Measurements from ENCODE around the gene HOOK1.
A peak's percentile ranks its signal among the peaks of the same experiment; 100 is the strongest.

The HOOK1 gene

GRCh38 chr1:59803458-59804038 lies 11.2 kb upstream of the HOOK1 start:
- no peak for TF ChIP-seq TCF12 (IDR thresholded peaks at IDR 0.05; ENCODE audit: low read depth)
- no peak for TF ChIP-seq EGR1 (IDR thresholded peaks at IDR 0.05)
- TF ChIP-seq EP300 (IDR thresholded peaks at IDR 0.05; ENCODE audit: borderline replicate concordance), result no peak
- no peak for TF ChIP-seq CREB1 (IDR thresholded peaks at IDR 0.05; ENCODE audit: low read depth)
- TF ChIP-seq, protein P1, sequence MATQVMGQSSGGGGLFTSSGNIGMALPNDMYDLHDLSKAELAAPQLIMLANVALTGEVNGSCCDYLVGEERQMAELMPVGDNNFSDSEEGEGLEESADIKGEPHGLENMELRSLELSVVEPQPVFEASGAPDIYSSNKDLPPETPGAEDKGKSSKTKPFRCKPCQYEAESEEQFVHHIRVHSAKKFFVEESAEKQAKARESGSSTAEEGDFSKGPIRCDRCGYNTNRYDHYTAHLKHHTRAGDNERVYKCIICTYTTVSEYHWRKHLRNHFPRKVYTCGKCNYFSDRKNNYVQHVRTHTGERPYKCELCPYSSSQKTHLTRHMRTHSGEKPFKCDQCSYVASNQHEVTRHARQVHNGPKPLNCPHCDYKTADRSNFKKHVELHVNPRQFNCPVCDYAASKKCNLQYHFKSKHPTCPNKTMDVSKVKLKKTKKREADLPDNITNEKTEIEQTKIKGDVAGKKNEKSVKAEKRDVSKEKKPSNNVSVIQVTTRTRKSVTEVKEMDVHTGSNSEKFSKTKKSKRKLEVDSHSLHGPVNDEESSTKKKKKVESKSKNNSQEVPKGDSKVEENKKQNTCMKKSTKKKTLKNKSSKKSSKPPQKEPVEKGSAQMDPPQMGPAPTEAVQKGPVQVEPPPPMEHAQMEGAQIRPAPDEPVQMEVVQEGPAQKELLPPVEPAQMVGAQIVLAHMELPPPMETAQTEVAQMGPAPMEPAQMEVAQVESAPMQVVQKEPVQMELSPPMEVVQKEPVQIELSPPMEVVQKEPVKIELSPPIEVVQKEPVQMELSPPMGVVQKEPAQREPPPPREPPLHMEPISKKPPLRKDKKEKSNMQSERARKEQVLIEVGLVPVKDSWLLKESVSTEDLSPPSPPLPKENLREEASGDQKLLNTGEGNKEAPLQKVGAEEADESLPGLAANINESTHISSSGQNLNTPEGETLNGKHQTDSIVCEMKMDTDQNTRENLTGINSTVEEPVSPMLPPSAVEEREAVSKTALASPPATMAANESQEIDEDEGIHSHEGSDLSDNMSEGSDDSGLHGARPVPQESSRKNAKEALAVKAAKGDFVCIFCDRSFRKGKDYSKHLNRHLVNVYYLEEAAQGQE (IDR thresholded peaks at IDR 0.05; ENCODE audit: low read depth), result no peak
- no peak for TF ChIP-seq TEAD4 (IDR thresholded peaks at IDR 0.05)
- no peak for TF ChIP-seq TAF1 (IDR thresholded peaks at IDR 0.05; ENCODE audit: low read depth)
- TF ChIP-seq CEBPB (IDR thresholded peaks at IDR 0.05), result no peak
- TF ChIP-seq USF1 (IDR thresholded peaks at IDR 0.05), result no peak
- TF ChIP-seq FOXM1 (IDR thresholded peaks at IDR 0.05; ENCODE audit: borderline replicate concordance, low read depth), result no peak
- TF ChIP-seq RAD21 (IDR thresholded peaks at IDR 0.05; ENCODE audit: low read depth), result no peak
- no peak for TF ChIP-seq YY1 (IDR thresholded peaks at IDR 0.05; ENCODE audit: low read depth)
- no peak for TF ChIP-seq NFIC (IDR thresholded peaks at IDR 0.05)
- no peak for TF ChIP-seq ZBTB7A (IDR thresholded peaks at IDR 0.05; ENCODE audit: low read depth)
- TF ChIP-seq, protein P2, sequence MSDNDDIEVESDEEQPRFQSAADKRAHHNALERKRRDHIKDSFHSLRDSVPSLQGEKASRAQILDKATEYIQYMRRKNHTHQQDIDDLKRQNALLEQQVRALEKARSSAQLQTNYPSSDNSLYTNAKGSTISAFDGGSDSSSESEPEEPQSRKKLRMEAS (IDR thresholded peaks at IDR 0.05), result no peak

DNA sequence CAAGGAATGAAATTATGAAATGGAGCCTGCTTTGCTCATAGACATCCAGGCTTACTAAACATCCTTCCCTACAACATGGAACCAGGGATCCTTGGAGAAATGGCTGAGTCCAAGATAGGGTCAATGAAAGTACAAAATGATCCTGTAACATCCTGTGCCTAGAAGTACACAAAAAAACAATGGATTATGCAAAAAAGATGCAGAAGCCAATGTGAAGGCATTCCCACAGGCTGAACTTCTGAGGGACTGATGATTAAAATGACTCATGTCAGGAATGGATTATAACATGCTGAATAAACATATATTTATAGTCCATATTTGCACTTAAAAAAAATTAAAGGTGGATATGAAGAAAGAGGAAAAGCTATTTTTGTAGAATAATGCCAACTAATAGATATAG lies 10.4 kb upstream of the HOOK1 start:
- TF ChIP-seq YY1 (IDR thresholded peaks at IDR 0.05; ENCODE audit: low read depth) (no peak), TEAD4 (IDR thresholded peaks at IDR 0.05) (no peak), ZBTB7A (IDR thresholded peaks at IDR 0.05; ENCODE audit: low read depth) (no peak), TCF12 (IDR thresholded peaks at IDR 0.05; ENCODE audit: low read depth) (no peak), CREB1 (IDR thresholded peaks at IDR 0.05; ENCODE audit: low read depth) (no peak), CEBPB (IDR thresholded peaks at IDR 0.05) (no peak), EGR1 (IDR thresholded peaks at IDR 0.05) (no peak), USF1 (IDR thresholded peaks at IDR 0.05) (no peak), NFIC (IDR thresholded peaks at IDR 0.05) (no peak), TAF1 (IDR thresholded peaks at IDR 0.05; ENCODE audit: low read depth) (no peak), EP300 (IDR thresholded peaks at IDR 0.05; ENCODE audit: borderline replicate concordance) (no peak)
- TF ChIP-seq, protein P2 (IDR thresholded peaks at IDR 0.05), result no peak

- TF ChIP-seq FOXM1 (IDR thresholded peaks at IDR 0.05; ENCODE audit: borderline replicate concordance, low read depth), result no peak
- TF ChIP-seq YY1 (IDR thresholded peaks at IDR 0.05; ENCODE audit: low read depth), result no peak
- TF ChIP-seq NFIC (IDR thresholded peaks at IDR 0.05), result no peak
- TF ChIP-seq TCF12 (IDR thresholded peaks at IDR 0.05; ENCODE audit: low read depth), result no peak
- TF ChIP-seq, protein P2 (IDR thresholded peaks at IDR 0.05), result no peak
- no peak for TF ChIP-seq CEBPB (IDR thresholded peaks at IDR 0.05)
- no peak for TF ChIP-seq CREB1 (IDR thresholded peaks at IDR 0.05; ENCODE audit: low read depth)
- TF ChIP-seq TEAD4 (IDR thresholded peaks at IDR 0.05), result no peak
- no peak for TF ChIP-seq EP300 (IDR thresholded peaks at IDR 0.05; ENCODE audit: borderline replicate concordance)
- TF ChIP-seq EGR1 (IDR thresholded peaks at IDR 0.05), result no peak
- no peak for TF ChIP-seq ZBTB7A (IDR thresholded peaks at IDR 0.05; ENCODE audit: low read depth)
- TF ChIP-seq, protein P1 (IDR thresholded peaks at IDR 0.05; ENCODE audit: low read depth), result no peak
- TF ChIP-seq TAF1 (IDR thresholded peaks at IDR 0.05; ENCODE audit: low read depth), result no peak
Measured at GRCh38 chr1:59805554-59805953, 9.2 kb upstream of the HOOK1 start.

GRCh38 chr1:59814180-59814900 lies 409 bp upstream of the HOOK1 start:
- TF ChIP-seq, protein P1 (IDR thresholded peaks at IDR 0.05; ENCODE audit: low read depth), result no peak
- TF ChIP-seq FOXM1 (IDR thresholded peaks at IDR 0.05; ENCODE audit: borderline replicate concordance, low read depth) (no peak), CEBPB (IDR thresholded peaks at IDR 0.05) (no peak), ZBTB7A (IDR thresholded peaks at IDR 0.05; ENCODE audit: low read depth) (no peak), EP300 (IDR thresholded peaks at IDR 0.05; ENCODE audit: borderline replicate concordance) (no peak), TEAD4 (IDR thresholded peaks at IDR 0.05) (no peak), RAD21 (IDR thresholded peaks at IDR 0.05; ENCODE audit: low read depth) (no peak), NFIC (IDR thresholded peaks at IDR 0.05) (no peak), TCF12 (IDR thresholded peaks at IDR 0.05; ENCODE audit: low read depth) (peak; percentile 23; the same call in 1 of the 2 replicates), EGR1 (IDR thresholded peaks at IDR 0.05) (peak; percentile 70; the same call in 1 of the 2 replicates), USF1 (IDR thresholded peaks at IDR 0.05) (peak; percentile 41; the same call in 1 of the 2 replicates), CREB1 (IDR thresholded peaks at IDR 0.05; ENCODE audit: low read depth) (no peak), YY1 (IDR thresholded peaks at IDR 0.05; ENCODE audit: low read depth) (peak; percentile 33; the same call in 1 of the 2 replicates), TAF1 (IDR thresholded peaks at IDR 0.05; ENCODE audit: low read depth) (peak; percentile 68)
- TF ChIP-seq, protein P2 (IDR thresholded peaks at IDR 0.05), result peak; percentile 61
